GM12891 (cell line): ENCODE measurements around the gene PHKG2.

Experiments
- POLR2A ChIP-seq: IDR thresholded peaks from 2 replicates; pipeline ENCODE4 v1.6.1; 2011; ENCODE audit warnings: low read depth, low read length, control low read depth
- POLR2AphosphoS5 ChIP-seq: IDR thresholded peaks from 2 replicates; pipeline ENCODE4 v1.6.1; 2011; ENCODE audit warnings: low read depth, low read length, control low read depth
- POU2F2 ChIP-seq: IDR thresholded peaks from 2 replicates; pipeline ENCODE4 v1.6.1; 2011; ENCODE audit warnings: low read depth, mild to moderate bottlenecking, control low read depth, low read length, moderate library complexity
- SPI1 ChIP-seq: IDR thresholded peaks from 2 replicates; pipeline ENCODE4 v1.6.1; 2011; ENCODE audit warnings: low read depth, low read length, control low read depth
- TAF1 ChIP-seq: IDR thresholded peaks from 2 replicates; pipeline ENCODE4 v1.6.1; 2011; ENCODE audit warnings: low read depth, low read length, control low read depth

DNA sequence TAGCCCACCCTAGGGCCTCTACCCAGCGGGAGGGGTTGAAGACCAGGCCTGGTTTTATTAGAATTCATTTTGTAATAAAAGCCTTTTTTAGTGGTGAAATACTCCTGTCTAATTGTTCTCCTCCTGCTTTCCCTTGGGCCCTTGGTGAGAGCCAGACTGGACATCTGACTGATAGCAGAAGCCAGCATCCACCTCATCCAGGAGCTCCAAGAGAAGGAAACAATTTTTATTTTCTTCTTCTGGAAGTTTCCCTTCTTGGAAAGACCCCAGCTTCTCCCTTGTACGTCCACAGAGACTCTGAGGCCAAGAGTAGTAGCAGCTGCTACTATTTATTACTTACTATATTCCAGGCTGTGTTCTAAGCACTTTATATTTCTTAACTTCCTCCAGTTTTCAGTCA lies 4.0 kb upstream of the PHKG2 start:
- TF ChIP-seq POLR2A, result no peak
- no peak for TF ChIP-seq POLR2AphosphoS5
- TF ChIP-seq POU2F2, result no peak
- TF ChIP-seq TAF1, result no peak
- no peak for TF ChIP-seq SPI1
